HUES6 (cell line): ENCODE data around the gene HOXB9.
A peak's percentile ranks its signal among the peaks of the same experiment; 100 is the strongest.

Experiments
- H3K27ac ChIP-seq: 2 replicates; pipeline ENCODE4 v1.7.0; 2013; ENCODE audit warnings: low read depth, mild to moderate bottlenecking, low read length, inconsistent platforms
- H3K27me3 ChIP-seq: 2 replicates; pipeline ENCODE4 v1.6.1; 2013; ENCODE audit warnings: low read length; ENCODE audit not compliant: control insufficient read depth, insufficient read depth
- H3K36me3 ChIP-seq: 2 replicates; pipeline ENCODE4 v1.6.1; 2013; ENCODE audit warnings: low read length; ENCODE audit not compliant: control insufficient read depth, insufficient read depth
- H3K4me1 ChIP-seq: 2 replicates; pipeline ENCODE4 v1.6.1; 2013; ENCODE audit warnings: low read length; ENCODE audit not compliant: control insufficient read depth, insufficient read depth
- H3K4me3 ChIP-seq: 2 replicates; pipeline ENCODE4 v1.5.1; 2013; ENCODE audit warnings: low read depth, low read length
- H3K9ac ChIP-seq: one replicate; pipeline ENCODE4 v1.6.1; 2013; ENCODE audit warnings: mild to moderate bottlenecking, low read length
- H3K9me3 ChIP-seq: 2 replicates; pipeline ENCODE4 v1.6.1; 2013; ENCODE audit warnings: low read depth, low read length; ENCODE audit not compliant: control insufficient read depth, insufficient read depth

The HOXB9 gene

DNA sequence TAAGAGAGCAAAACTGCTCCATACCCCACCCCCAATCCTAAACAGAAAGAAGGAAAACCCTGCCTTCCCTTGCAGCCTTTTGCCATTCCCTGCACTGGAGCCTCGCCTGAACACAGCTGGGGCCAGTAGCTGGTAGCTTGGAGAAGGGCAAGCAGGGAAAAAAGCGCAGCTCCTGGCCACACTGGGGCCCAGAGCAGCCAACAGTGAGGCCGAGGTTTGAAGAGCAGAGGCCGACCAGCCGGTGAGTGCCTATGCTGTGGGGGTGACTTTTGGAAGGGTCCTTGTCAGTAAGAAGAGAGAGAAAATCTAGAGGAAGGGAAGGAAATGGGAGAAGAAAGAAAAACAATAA, 3.2 kb upstream of the HOXB9 start:
- Histone ChIP-seq H3K4me1 (peaks cover 7% of the 10 kb centered on the region; the same call in 1 of the 2 replicates), H3K36me3 (no peaks in the 10 kb centered on the region), H3K4me3 (peak overlapping the region; percentile 12; the same call in 1 of the 2 replicates), H3K27me3 (peaks cover 100% of the 10 kb centered on the region), H3K27ac (no peak overlapping the region), H3K9ac (peak overlapping the region; percentile 76), H3K9me3 (no peaks in the 10 kb centered on the region)

DNA sequence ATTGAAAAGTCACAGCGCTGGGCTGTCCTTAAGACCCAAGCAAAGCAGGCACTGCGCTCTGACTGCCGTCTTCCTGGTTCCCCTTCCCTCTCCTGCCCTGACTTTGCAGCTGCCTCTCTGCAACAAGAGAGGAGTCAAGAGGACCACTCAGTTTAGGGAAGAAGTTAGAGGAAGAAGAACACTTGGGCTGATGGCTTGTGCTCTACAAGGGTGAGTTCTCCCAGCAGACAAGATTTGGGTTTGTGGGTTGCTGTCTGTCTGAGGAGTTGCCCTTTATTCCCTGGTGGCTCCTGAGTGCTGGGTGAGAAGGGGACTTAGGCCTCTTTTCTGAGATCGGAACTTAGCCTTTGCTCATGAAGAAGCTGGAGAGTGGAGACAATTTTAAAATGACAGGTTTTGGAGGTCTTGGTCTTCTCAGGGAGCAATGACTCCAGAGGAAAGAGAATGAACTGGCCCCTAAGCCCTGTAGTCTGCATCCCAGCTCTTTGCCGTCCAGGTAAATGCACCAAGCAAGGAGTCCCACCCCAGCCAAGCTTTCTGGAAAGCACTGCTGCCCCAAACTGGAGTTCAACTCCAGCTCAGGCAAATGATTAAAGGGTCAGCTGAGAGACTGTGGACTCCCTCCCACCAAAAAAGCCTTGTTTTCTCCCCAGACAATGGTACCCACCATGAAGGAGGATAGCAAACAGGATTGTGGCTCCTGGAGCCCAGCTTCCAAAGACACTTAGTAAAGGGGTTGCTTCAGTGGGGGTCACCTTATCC, 2.7 kb upstream of the HOXB9 start:
- H3K27me3 ChIP-seq, result peaks cover 100% of the 10 kb centered on the region
- no peaks in the 10 kb centered on the region for H3K36me3 ChIP-seq
- H3K9me3 ChIP-seq, result no peaks in the 10 kb centered on the region
- H3K4me1 ChIP-seq, result peaks cover 7% of the 10 kb centered on the region; the same call in 1 of the 2 replicates
- no peak overlapping the region for H3K27ac ChIP-seq
- peak overlapping the region; percentile 76 for H3K9ac ChIP-seq
- peak overlapping the region; percentile 7; the same call in 1 of the 2 replicates for H3K4me3 ChIP-seq

DNA sequence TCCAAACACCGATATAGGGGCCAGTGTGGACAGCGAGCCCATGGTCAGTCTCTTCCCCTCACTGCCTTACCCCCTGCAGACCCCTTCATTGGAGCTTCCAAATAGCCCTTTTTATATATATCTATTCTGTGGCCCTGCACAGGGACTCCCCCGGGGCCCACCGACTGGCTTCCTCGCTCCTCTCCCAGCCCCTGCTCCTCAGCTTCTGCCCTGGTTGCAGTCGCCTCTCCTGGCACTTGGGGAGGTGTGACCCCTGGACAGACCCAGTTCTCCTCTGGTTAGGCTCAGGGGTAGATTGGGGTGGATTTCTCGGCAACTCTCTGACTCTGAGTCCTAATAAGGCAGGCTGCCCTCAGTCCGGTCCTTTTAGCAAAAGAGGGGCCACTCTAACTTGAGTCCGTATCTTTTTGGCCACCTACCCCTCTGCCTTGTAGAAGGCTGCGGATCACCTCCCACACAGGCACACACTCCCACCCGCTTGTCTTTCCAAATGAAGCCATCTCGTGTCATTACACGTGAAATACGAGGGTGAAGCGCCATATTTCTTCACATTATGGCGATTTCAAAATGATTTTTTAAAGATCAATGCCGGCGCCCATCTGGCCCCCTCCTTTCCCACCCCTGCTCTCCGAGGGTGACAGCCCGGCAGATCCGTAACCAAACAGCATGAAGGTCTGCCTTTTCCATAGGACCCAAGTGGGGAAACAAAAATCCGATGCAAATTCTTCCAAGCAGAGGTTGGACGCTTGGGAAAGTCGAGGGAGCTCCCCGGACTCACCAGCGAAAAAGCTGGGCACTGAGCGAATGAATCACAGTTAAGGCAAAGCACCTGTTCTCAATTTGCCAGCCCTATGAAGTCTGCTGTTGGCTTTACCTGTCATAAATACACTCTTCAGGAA, 1.7 kb upstream of the HOXB9 start:
- no peak overlapping the region for H3K27ac ChIP-seq
- H3K9ac ChIP-seq, result peak overlapping the region; percentile 76
- H3K9me3 ChIP-seq, result no peaks in the 10 kb centered on the region
- H3K27me3 ChIP-seq, result peaks cover 100% of the 10 kb centered on the region
- peaks cover 7% of the 10 kb centered on the region; the same call in 1 of the 2 replicates for H3K4me1 ChIP-seq
- no peaks in the 10 kb centered on the region for H3K36me3 ChIP-seq
- peak overlapping the region; percentile 9; the same call in 1 of the 2 replicates for H3K4me3 ChIP-seq

DNA sequence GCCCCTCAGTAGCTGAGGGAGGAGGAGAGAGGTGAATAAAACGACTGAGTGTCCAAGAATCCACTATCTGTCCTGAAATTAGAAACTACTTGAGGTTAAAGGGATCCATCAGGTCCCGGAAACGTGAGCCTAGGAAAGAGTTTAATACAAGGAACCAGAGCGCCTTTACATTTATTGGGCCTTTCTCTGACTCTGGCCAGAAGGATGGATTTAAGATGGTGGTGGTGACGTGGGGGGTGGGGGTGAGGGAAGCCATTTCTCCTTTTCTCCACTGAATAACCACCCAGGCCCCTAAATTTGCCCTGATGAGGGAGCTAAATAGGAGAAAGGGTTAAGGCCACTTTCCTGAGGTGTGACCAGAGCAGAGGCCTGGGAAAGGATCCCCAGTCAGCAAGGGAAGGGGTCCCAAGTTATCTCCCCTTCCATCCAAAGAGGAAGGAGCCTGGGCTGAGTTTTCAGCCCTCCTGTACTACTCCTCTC, 1.0 kb upstream of the HOXB9 start:
- no peaks in the 10 kb centered on the region for H3K36me3 ChIP-seq
- H3K4me1 ChIP-seq, result peaks cover 7% of the 10 kb centered on the region; the same call in 1 of the 2 replicates
- H3K4me3 ChIP-seq, result peak overlapping the region; percentile 58
- no peaks in the 10 kb centered on the region for H3K9me3 ChIP-seq
- H3K27me3 ChIP-seq, result peaks cover 100% of the 10 kb centered on the region
- no peak overlapping the region for H3K27ac ChIP-seq
- H3K9ac ChIP-seq, result peak overlapping the region; percentile 76

DNA sequence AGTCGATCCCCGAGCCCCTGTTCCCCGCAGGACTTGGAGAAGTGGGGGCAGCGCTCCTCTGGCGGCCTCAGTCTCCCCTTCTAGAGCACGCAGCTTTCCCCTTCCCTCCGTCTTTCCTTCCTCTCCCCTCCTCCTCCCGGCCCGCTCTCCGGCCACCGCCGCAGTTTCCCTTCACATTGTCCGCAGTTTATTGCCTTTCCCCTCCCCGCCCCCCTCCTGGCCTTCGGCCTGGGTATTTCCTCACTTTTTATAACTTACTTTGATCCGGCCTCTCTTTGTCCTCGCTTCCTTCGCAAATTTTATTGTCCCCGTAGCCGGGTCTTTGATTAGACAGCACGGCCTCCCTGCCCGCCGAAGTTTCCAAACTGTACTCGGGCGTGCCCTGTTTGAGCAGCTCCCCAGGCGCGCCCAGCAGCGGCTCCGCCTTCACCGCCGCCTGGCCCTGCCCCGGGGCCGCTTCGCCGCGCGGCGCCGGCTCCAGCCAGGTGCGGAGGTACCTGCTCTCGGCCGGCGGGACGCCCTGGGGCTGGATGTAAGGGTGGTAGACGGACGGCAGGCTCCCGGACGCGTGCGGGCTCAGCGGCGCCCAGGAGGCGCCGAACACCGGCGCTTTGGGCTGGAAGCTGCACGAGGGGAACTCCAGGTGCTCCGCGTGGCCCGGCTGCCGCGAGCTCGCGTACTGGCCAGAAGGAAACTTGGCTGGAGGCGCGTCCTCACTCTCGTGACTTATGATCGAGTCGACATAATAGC, 488 bp downstream of the HOXB9 start:
- Histone ChIP-seq H3K27ac (peak overlapping the region; percentile 29; the same call in 1 of the 2 replicates), H3K36me3 (no peaks in the 10 kb centered on the region), H3K27me3 (peaks cover 100% of the 10 kb centered on the region), H3K4me1 (peaks cover 7% of the 10 kb centered on the region; the same call in 1 of the 2 replicates), H3K9ac (peak overlapping the region; percentile 83), H3K4me3 (peak overlapping the region; percentile 58), H3K9me3 (no peaks in the 10 kb centered on the region)

DNA sequence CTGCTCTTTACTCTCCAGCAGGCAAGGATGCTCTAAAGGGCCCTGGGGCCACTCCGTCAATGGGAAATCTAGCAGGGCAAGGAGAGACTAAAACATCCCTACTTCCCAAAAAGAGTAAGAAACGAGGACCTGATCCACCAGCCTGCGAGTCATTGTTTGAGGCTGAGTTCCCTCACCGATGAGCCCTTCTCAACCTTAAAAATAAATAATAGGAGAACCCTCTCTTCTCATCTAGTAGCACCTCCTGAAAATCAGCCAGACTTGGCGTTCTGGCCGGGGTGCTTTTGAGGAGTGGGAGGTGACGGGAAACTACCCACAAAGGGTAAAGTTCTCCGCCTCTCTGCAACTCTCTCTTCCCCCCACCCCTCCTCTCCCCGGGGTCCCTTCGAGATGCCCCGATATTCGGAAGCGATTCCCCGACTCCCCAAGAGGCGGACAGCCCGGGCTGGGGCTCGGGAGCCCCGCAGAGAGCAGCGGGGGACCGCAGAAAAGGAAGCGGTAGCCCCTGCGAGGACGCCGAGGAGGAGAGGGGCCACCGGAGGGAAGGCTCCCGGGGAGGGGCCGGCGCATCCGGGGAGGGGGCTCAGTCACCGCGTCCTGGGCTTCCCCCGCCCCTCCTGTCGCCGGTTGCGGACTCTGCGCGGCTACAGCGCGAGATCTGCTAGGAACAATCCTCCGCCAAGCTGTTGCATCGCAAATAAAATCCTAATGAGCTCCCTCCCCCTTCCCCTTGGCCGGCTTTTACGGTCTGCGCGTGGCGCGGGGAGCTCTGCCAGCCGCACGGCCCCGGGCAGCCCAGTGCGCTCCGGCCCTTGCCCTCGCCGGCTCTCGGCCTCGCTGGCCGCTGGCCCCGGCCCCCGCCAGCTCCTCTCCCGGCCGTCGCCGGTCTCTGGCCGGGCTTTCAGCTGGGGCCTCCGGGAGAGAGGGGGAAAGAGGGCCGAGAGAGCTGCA, 1.3 kb downstream of the HOXB9 start:
- H3K27me3 ChIP-seq, result peaks cover 100% of the 10 kb centered on the region
- H3K9me3 ChIP-seq, result no peaks in the 10 kb centered on the region
- peak overlapping the region; percentile 58 for H3K4me3 ChIP-seq
- H3K36me3 ChIP-seq, result no peaks in the 10 kb centered on the region
- H3K4me1 ChIP-seq, result peaks cover 15% of the 10 kb centered on the region; the same call in 1 of the 2 replicates
- H3K9ac ChIP-seq, result peak overlapping the region; percentile 83
- H3K27ac ChIP-seq, result no peak overlapping the region

DNA sequence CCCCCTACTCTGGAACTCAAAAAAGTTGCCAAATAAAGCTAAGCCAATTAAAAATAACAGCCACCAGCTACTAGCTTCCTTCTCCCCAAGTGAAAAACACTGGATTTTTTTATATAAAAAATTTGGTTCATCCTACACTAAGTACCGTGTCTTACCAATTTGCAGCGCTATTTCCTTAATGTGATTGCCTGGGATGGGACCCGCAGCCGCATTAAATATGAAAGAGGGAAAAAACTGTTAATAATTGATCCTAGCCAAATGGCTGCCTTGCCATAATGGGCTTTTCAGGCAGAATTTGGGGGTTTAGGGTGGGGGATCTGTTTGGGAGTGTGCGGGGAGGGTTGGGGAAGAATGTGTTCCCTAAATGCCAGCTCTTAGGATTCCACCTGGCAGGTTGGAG, 2.0 kb downstream of the HOXB9 start:
- H3K36me3 ChIP-seq, result no peaks in the 10 kb centered on the region
- H3K27ac ChIP-seq, result no peak overlapping the region
- no peaks in the 10 kb centered on the region for H3K9me3 ChIP-seq
- peak overlapping the region; percentile 58; the same call in 1 of the 2 replicates for H3K4me3 ChIP-seq
- H3K9ac ChIP-seq, result peak overlapping the region; percentile 83
- H3K27me3 ChIP-seq, result peaks cover 100% of the 10 kb centered on the region
- H3K4me1 ChIP-seq, result peaks cover 17% of the 10 kb centered on the region; the same call in 1 of the 2 replicates

DNA sequence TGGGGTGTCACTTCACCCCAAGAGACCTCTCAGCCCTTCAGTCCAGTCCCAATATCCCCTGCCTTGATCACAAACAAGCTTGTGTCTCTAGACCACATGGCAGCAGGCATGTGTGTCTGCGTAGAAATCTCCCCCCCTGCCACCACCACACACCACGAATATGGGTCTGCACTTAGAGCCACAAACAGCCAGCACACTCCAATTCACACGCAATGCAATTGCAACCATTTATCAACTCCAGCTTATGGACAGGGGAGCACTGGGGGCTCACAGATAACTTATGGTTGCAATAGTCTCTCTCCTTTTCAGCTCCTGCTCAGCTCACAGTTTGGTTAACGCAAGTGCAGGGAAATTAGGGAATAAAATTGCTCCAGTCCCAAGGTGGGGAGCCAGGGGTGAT, 2.6 kb downstream of the HOXB9 start:
- peak overlapping the region; percentile 58 for H3K4me3 ChIP-seq
- peaks cover 100% of the 10 kb centered on the region for H3K27me3 ChIP-seq
- H3K27ac ChIP-seq, result no peak overlapping the region
- no peaks in the 10 kb centered on the region for H3K36me3 ChIP-seq
- peak overlapping the region; percentile 83 for H3K9ac ChIP-seq
- peaks cover 17% of the 10 kb centered on the region; the same call in 1 of the 2 replicates for H3K4me1 ChIP-seq
- no peaks in the 10 kb centered on the region for H3K9me3 ChIP-seq

DNA sequence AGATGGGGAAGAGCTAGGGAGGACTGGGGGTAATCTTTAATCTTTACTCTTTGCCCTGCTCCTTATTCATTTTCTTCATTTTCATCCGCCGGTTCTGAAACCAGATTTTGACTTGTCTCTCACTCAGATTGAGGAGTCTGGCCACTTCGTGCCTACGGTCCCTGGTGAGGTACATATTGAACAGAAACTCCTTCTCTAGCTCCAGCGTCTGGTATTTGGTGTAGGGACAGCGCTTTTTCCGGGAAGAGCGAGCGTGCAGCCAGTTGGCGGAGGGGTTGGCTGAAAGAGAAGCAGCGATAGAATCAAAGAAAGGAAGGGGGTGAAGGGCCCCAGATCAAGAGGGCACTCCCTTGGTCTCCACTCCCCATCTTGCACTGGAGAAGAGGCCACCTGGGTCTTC, 3.3 kb downstream of the HOXB9 start:
- Histone ChIP-seq H3K27ac (no peak overlapping the region), H3K4me1 (peaks cover 20% of the 10 kb centered on the region; the same call in 1 of the 2 replicates), H3K9ac (peak overlapping the region; percentile 83), H3K9me3 (no peaks in the 10 kb centered on the region), H3K4me3 (peak overlapping the region; percentile 58; the same call in 1 of the 2 replicates), H3K27me3 (peaks cover 100% of the 10 kb centered on the region), H3K36me3 (no peaks in the 10 kb centered on the region)
